Activated CD8-positive, alpha-beta T cell treated with anti-CD3 and anti-CD28 coated beads for 36 hours (primary cell): ENCODE results near the gene NEURL3. TPM values are rescaled to one million over a fixed set of nuclear protein-coding genes. Genes with fewer than 3 reads are reported as not detected.

ENCODE experiments used
- ATAC-seq: fragments of 200-7000 bp; cut with Tn5 transposase; one replicate; pipeline ENCODE4 v1.10.0; 2021; ENCODE audit warnings: mild to moderate bottlenecking, moderate library complexity
- CTCF ChIA-PET: fragments of 350-600 bp; sonication (Branson Sonifier 250); formaldehyde crosslinking; loops from one replicate; lab custom pipeline; 2021; ENCODE audit warnings: antibody characterized with exemption; lab: Charles Lee
- POLR2A ChIA-PET: fragments of 350-600 bp; sonication (Branson Sonifier 250); formaldehyde crosslinking; loops from one replicate; lab custom pipeline; 2021; ENCODE audit warnings: antibody characterized with exemption; lab: Charles Lee
- DNase-seq: peaks from one replicate; pipeline ENCODE4 v3.0.0-alpha.2; 2020
- H3K27ac Mint-ChIP-seq: one replicate; pipeline ENCODE4 v1.8.0; 2021; ENCODE audit warnings: mild to moderate bottlenecking, mixed read lengths
- H3K27me3 Mint-ChIP-seq: one replicate; pipeline ENCODE4 v1.8.0; 2021; ENCODE audit warnings: mixed read lengths
- H3K36me3 Mint-ChIP-seq: one replicate; pipeline ENCODE4 v1.8.0; 2021; ENCODE audit warnings: low read depth, mixed read lengths
- H3K4me1 Mint-ChIP-seq: one replicate; pipeline ENCODE4 v1.8.0; 2021; ENCODE audit warnings: low read depth, mixed read lengths
- H3K4me3 Mint-ChIP-seq: one replicate; pipeline ENCODE4 v1.8.0; 2021; ENCODE audit warnings: mild to moderate bottlenecking, moderate library complexity, mixed read lengths
- H3K9me3 Mint-ChIP-seq: one replicate; pipeline ENCODE4 v1.8.0; 2021; ENCODE audit warnings: mixed read lengths
- intact Hi-C: fragments of 100-400 bp; cut with micrococcal nuclease; formaldehyde crosslinking; loops from one replicate; pipeline ENCODE4 v1.10.0; 2022
- total RNA-seq, 2 experiments: library from RNA; stranded (reverse); gene quantifications; one replicate each; pipeline ENCODE4 v1.2.3, GENCODE V29; 2021
- TF ChIP-seq, protein P1 (sequence below): fragments of 200-600 bp; IDR thresholded peaks from one replicate; pipeline ENCODE4 v1.8.0; 2022; ENCODE audit warnings: antibody characterized with exemption, mild to moderate bottlenecking

NEURL3 gene
- total RNA-seq, 2 experiments from 2014 or later: 0.25 TPM; not detected in 1

DNA sequence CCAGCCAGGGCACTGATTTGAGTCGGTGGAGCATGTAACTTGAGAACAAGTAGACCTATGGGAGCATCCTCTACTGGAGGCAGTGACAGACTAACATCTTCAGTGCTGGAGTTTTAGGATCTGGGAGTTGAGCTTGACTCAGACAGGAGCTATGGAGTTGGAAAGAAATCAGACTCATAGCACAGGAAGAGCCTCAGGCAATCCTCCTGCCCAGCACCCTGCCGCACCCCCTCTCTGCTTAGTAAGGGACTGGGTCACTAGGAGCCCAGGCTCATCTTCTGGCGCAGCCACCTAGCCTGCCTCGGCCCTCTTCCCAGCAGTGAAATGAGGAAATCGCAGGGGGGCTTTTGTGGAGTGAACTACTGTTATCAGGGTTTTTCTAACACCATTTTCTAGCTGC, 35.0 kb upstream of the NEURL3 start:
- TF ChIP-seq, protein P1, sequence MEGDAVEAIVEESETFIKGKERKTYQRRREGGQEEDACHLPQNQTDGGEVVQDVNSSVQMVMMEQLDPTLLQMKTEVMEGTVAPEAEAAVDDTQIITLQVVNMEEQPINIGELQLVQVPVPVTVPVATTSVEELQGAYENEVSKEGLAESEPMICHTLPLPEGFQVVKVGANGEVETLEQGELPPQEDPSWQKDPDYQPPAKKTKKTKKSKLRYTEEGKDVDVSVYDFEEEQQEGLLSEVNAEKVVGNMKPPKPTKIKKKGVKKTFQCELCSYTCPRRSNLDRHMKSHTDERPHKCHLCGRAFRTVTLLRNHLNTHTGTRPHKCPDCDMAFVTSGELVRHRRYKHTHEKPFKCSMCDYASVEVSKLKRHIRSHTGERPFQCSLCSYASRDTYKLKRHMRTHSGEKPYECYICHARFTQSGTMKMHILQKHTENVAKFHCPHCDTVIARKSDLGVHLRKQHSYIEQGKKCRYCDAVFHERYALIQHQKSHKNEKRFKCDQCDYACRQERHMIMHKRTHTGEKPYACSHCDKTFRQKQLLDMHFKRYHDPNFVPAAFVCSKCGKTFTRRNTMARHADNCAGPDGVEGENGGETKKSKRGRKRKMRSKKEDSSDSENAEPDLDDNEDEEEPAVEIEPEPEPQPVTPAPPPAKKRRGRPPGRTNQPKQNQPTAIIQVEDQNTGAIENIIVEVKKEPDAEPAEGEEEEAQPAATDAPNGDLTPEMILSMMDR: no peak

GRCh38 chr2:96539215-96539920, 34.2 kb upstream of the NEURL3 start:
- Mint-ChIP-seq H3K27ac (peak overlapping the region; percentile 97), H3K36me3 (peaks cover 54% of the 10 kb centered on the region), H3K27me3 (no peaks in the 10 kb centered on the region), H3K9me3 (no peaks in the 10 kb centered on the region), H3K4me3 (peak overlapping the region; percentile 87), H3K4me1 (peaks cover 53% of the 10 kb centered on the region)
- CTCF ChIA-PET: interaction anchor here (1.2 to 3.6 kb wide), 9 partner anchors 9 to 132 kb away, joined by 3 to 42 read pairs (median 7); partner anchors contain the start of gene NEURL3
- POLR2A ChIA-PET: interaction anchor here (1.0 to 23.0 kb wide), 8 partner anchors 8 to 277 kb away, joined by 3 to 438 read pairs (median 4); partner anchors contain the start of genes ARID5A, CNNM3 and KANSL3
- peak; percentile 4 for ATAC-seq
- intact Hi-C loops: loop anchor here (5.0 to 10.0 kb wide), 3 partner anchors 47 to 395 kb away; partner anchors contain the start of genes DUSP2 and ITPRIPL1
- no peak for DNase-seq
- TF ChIP-seq, protein P1: no peak

More for the DNA sequence above, 35.0 kb upstream of the NEURL3 start:
- intact Hi-C loops: no loop called here
- H3K36me3 Mint-ChIP-seq: peaks cover 59% of the 10 kb centered on the region
- H3K4me1 Mint-ChIP-seq: peaks cover 59% of the 10 kb centered on the region
- ATAC-seq (no peak), DNase-seq (no peak)
- no peaks in the 10 kb centered on the region for H3K27me3 Mint-ChIP-seq
- ChIA-PET CTCF (interaction anchor here (1.3 to 3.6 kb wide), 7 partner anchors 8 to 133 kb away, joined by 3 to 42 read pairs (median 7); no protein-coding TSS in a partner anchor), POLR2A (interaction anchor here (1.1 to 23.0 kb wide), 5 partner anchors 7 to 276 kb away, joined by 3 to 438 read pairs (median 4); partner anchors contain the start of genes ARID5A and CNNM3)
- H3K27ac Mint-ChIP-seq: peak overlapping the region; percentile 97
- peak overlapping the region; percentile 87 for H3K4me3 Mint-ChIP-seq
- H3K9me3 Mint-ChIP-seq: no peaks in the 10 kb centered on the region

DNA sequence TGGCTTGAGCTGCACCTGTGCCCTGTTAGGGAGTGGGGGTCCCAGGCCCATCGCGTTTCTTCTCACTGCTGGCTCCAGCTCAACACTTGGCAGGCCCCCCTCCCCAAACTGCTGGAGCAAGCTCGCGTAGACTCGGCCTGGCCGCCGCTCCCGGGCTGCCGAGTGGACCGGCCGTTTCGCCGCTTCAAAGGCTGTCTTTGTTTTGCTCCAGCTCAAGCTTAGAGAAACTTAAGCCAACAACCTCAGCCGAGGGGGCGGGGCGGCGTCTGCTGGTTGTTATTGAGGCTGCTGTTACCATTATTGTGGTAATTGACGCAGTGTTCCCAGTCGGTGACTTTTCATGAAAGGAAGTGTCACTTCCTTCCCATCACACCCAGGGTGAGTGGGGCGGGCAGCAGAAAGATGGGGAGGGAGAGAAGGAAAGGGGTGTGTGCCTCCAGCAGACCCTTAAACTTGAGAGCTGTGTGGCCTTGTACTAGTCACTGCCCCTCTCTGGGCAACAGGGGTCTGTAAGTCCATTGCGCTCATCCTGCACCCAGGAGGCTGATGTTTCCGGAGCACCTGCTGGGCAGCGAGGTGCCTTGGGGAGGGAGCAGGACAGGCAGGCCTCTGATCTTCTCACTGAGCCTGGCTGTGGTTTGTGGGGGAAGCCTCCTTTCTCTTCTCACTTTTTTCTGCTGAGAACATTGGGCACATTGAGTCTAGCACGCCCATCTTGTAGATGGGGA, 33.5 kb upstream of the NEURL3 start:
- ChIA-PET POLR2A (interaction anchor here (0.6 to 23.0 kb wide), 13 partner anchors 7 to 279 kb away, joined by 3 to 438 read pairs (median 3); partner anchors contain the start of genes ARID5A and KANSL3), CTCF (interaction anchor here (0.6 to 3.6 kb wide), 11 partner anchors 10 to 131 kb away, joined by 3 to 42 read pairs (median 5); partner anchors contain the start of gene NEURL3)
- Mint-ChIP-seq H3K36me3 (peaks cover 47% of the 10 kb centered on the region), H3K4me3 (peak overlapping the region; percentile 87), H3K27ac (peak overlapping the region; percentile 97), H3K4me1 (peaks cover 49% of the 10 kb centered on the region), H3K27me3 (no peaks in the 10 kb centered on the region), H3K9me3 (no peaks in the 10 kb centered on the region)
- ATAC-seq: peak; percentile 43
- peak; percentile 98 for DNase-seq
- intact Hi-C loops: loop anchor here (1.0 to 10.0 kb wide), 4 partner anchors 10 to 394 kb away; partner anchors contain the start of genes DUSP2 and ITPRIPL1
- TF ChIP-seq, protein P1: no peak

GRCh38 chr2:96537734-96538486, 32.8 kb upstream of the NEURL3 start:
- no peaks in the 10 kb centered on the region for H3K27me3 Mint-ChIP-seq
- ChIA-PET POLR2A (interaction anchor here (0.6 to 23.0 kb wide), 13 partner anchors 6 to 278 kb away, joined by 3 to 438 read pairs (median 3); partner anchors contain the start of genes ARID5A and KANSL3), CTCF (interaction anchor here (0.6 to 5.0 kb wide), 10 partner anchors 10 to 131 kb away, joined by 3 to 42 read pairs (median 8); partner anchors contain the start of gene NEURL3)
- H3K4me3 Mint-ChIP-seq: peak overlapping the region; percentile 87
- TF ChIP-seq, protein P1: no peak
- H3K36me3 Mint-ChIP-seq: peaks cover 40% of the 10 kb centered on the region
- intact Hi-C loops: loop anchor here (1.0 to 10.0 kb wide), 4 partner anchors 10 to 393 kb away; partner anchors contain the start of genes DUSP2 and ITPRIPL1
- H3K9me3 Mint-ChIP-seq: no peaks in the 10 kb centered on the region
- ATAC-seq (peak; percentile 13), DNase-seq (peak; percentile 74)
- peak overlapping the region; percentile 97 for H3K27ac Mint-ChIP-seq
- H3K4me1 Mint-ChIP-seq: peaks cover 48% of the 10 kb centered on the region
